Measurements from ENCODE around the gene RTEL1. TPM values are rescaled to one million over a fixed set of nuclear protein-coding genes. Genes with fewer than 3 reads are reported as not detected.

The RTEL1 gene
- polyA plus RNA-seq, 1 of the 3 experiments (the other 2 are of a cell fraction) = 9.9 TPM

DNA sequence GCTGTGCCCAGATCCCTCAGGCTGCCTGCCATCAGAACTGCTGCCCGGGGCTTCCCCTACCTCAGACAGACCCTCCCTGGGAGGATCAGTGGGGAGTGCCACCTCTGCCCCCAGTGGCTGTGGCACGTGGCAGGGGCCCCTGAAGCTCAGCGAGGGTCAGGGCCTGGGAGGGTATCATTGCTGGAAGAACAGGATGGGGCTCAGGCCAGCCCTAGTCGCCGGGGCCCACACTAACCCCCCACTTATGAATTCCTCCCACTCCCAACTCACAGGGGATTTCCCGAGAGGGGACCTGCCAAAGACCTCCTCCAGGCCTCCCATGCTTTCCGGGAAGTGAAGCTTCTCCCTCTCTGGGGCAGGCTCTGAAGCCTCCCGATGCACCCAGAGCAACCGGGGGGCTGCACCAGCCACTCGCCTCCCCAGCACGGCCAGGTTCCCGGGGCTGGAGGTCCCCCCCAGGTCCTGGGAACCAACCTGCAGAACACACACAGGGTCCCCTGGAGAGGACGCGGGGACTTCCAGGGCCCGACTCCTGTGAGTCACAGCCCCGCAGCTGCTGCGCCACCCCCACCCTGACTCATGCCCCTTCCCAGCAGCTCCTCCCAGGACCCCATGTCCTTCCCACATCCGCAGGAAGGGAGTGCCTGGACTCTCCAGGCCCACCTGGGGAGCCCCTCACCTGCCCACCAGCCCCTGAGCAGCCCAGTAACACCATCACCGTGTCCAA lies 40.8 kb downstream of the RTEL1 start (continued):
- TF ChIP-seq GATA2 (CRISPR knock-in tag; IDR thresholded peaks at IDR 0.05) = no peak
- TF ChIP-seq YY1 (IDR thresholded peaks at IDR 0.05; ENCODE audit: low read depth) = no peak
- TF ChIP-seq FOXM1 (IDR thresholded peaks at IDR 0.05; ENCODE audit: low read depth) = no peak
- no peak for TF ChIP-seq RFX5 (IDR thresholded peaks at IDR 0.05; ENCODE audit: low read length)
- TF ChIP-seq MXI1 (IDR thresholded peaks at IDR 0.05; ENCODE audit: low read depth, low read length) = no peak
- no peak for TF ChIP-seq TEAD4 (IDR thresholded peaks at IDR 0.05; ENCODE audit: borderline replicate concordance, insufficient read depth)
- TF ChIP-seq, protein P1, sequence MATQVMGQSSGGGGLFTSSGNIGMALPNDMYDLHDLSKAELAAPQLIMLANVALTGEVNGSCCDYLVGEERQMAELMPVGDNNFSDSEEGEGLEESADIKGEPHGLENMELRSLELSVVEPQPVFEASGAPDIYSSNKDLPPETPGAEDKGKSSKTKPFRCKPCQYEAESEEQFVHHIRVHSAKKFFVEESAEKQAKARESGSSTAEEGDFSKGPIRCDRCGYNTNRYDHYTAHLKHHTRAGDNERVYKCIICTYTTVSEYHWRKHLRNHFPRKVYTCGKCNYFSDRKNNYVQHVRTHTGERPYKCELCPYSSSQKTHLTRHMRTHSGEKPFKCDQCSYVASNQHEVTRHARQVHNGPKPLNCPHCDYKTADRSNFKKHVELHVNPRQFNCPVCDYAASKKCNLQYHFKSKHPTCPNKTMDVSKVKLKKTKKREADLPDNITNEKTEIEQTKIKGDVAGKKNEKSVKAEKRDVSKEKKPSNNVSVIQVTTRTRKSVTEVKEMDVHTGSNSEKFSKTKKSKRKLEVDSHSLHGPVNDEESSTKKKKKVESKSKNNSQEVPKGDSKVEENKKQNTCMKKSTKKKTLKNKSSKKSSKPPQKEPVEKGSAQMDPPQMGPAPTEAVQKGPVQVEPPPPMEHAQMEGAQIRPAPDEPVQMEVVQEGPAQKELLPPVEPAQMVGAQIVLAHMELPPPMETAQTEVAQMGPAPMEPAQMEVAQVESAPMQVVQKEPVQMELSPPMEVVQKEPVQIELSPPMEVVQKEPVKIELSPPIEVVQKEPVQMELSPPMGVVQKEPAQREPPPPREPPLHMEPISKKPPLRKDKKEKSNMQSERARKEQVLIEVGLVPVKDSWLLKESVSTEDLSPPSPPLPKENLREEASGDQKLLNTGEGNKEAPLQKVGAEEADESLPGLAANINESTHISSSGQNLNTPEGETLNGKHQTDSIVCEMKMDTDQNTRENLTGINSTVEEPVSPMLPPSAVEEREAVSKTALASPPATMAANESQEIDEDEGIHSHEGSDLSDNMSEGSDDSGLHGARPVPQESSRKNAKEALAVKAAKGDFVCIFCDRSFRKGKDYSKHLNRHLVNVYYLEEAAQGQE (IDR thresholded peaks at IDR 0.05; ENCODE audit: low read depth, low read length) = peak; percentile 7; the same call in 1 of the 2 replicates
- TF ChIP-seq CHD2 (IDR thresholded peaks at IDR 0.05; ENCODE audit: low read length, partially characterized antibody) = peak; percentile 3

DNA sequence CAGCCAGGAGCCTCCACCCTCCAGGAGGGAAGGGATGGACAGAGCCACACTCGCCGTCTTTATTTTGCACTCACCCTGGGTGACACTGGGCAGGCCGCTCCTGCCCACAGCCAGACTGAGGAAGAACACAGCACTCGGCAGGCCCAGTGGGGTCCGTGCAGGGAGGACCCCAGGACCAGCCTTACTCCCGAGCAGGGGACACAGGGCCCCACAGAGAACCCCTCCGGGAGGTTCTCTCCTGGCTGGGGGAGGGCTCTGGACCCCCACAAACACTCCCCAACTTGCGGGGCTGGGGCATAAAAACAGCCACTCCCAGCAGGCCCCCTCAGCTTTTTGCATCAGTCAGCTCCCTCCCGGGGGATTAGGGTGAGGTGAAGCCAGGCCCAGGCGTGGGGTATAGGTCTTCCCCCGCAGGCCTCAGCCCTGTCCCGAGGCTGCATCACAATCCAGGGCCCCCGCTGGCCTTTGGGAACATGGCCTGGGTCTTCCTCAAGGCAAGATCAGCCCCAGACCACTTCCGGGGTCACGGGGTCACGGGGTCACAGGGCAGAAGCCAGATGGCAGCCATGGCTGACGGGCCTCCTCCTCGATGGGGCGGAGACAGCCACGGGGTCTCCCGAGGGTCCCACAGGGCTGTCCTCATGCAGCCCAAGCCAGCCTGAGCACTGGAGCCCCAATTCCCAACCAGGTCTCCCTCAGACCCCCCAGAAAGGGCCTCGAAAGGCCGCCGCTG lies 41.5 kb downstream of the RTEL1 start:
- Histone ChIP-seq H3K4me3 (ENCODE audit: low read depth in 2 of 2, low read length in 1 of 2) (no peak overlapping the region), H3K27me3 (ENCODE audit: insufficient read depth) (no peaks in the 10 kb centered on the region), H3K36me3 (replicated peaks in 1 of 2; ENCODE audit: control insufficient read depth in 1 of 2, insufficient read depth in 2 of 2, low read length in 1 of 2) (peaks cover 4 to 14% of the 10 kb centered on the region in 2 experiments), H3F3A (replicated peaks; ENCODE audit: insufficient read depth) (no peaks in the 10 kb centered on the region), H3K4me2 (peak overlapping the region; percentile 72; the same call in 1 of the 2 replicates), H3K4me1 (ENCODE audit: control insufficient read depth in 1 of 2, insufficient read depth in 2 of 2, low read depth in 1 of 2, low read length in 1 of 2) (peaks cover 22 to 30% of the 10 kb centered on the region in 2 experiments; a peak in 3 of 4 replicates), H3K9ac (peak overlapping the region; percentile 61), H2AFZ (ENCODE audit: low read depth) (no peak overlapping the region), H3K27ac (ENCODE audit: low read depth in 2 of 2, low read length in 1 of 2) (peak overlapping the region; percentile 28 to 85), H4K20me1 (ENCODE audit: insufficient read depth) (no peaks in the 10 kb centered on the region), H3K9me3 (no peaks in the 10 kb centered on the region), H3K9me2 (no peaks in the 10 kb centered on the region), H3K79me2 (ENCODE audit: insufficient read depth) (no peaks in the 10 kb centered on the region; the same call in 1 of the 2 replicates)
- CTCF ChIA-PET = interaction anchor here (1.7 kb wide), 1 partner anchor 203 kb away, joined by 4 read pairs; no protein-coding TSS in a partner anchor
- 76% methylated on average over 12 of the region's 24 CpGs for WGBS (ENCODE audit: low lambda C conversion rate)
- 0 out of 2 replicates have a peak, but pooled peaks have one; percentile 22 for TF ChIP-seq ELF1 (IDR thresholded peaks at IDR 0.05)
- TF ChIP-seq POLR2AphosphoS5 (IDR thresholded peaks at IDR 0.05; ENCODE audit: low read depth, low read length) = 0 out of 2 replicates have a peak, but pooled peaks have one; percentile 5
- TF ChIP-seq SIN3A (IDR thresholded peaks at IDR 0.05; ENCODE audit: borderline replicate concordance, low read depth, low read length) = no peak
- peak; percentile 42 for DNase-seq
- POLR2A ChIA-PET = no interaction called here

All from SK-N-SH (cell line).